Inferior parietal cortex (tissue), 1 donor: ENCODE data around the gene UPK3BL2.
"Not testable (repeated sequence)": the region's sequence is repeated elsewhere in the genome, so short reads cannot be mapped to it uniquely, and the experiment has no call there.

ENCODE experiments used
- DNase-seq: peaks from one replicate; pipeline ENCODE4 v3.0.0-alpha.2; 2016; ENCODE audit errors: extremely low spot score

The UPK3BL2 gene

GRCh38 chr7:102494026-102494425 is 49.5 kb downstream of the UPK3BL2 start:
- DNase-seq: not testable (repeated sequence)

- DNase-seq: not testable (repeated sequence)
Measured at GRCh38 chr7:102493220-102493935, 50.1 kb downstream of the UPK3BL2 start.

- not testable (repeated sequence) for DNase-seq
Measured at GRCh38 chr7:102490529-102491075, 52.9 kb downstream of the UPK3BL2 start.
